ENCODE data around the gene PTPRT.

The PTPRT gene

DNA sequence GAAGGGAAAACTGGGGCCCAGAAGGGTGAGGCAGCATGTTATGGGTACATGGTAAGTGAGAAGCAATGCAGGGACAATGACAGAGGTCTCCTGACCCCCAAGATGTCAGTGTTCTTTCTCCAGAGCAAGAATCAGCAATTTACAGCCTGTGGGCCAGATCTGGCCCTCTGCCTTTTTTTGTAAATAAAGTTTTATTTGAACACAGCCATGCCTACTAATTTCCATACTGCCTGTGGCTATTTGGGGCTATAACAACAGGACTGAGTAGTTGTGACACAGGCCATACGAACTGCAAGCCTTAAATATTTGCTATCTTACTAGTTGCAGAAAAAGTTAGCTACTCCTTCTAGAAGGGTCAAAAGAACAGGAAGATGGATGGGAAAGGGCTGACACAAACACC lies 52.5 kb downstream of the PTPRT start:
- no peaks in the 10 kb centered on the region for H3K36me3 ChIP-seq (ENCODE audit: insufficient read depth, low read length)
- DNase-seq (ENCODE audit: low read depth, low spot score) = no peak
- H3K9ac ChIP-seq (ENCODE audit: insufficient read length) = no peak overlapping the region
- no peak overlapping the region for H3K4me3 ChIP-seq
- no peak for TF ChIP-seq FOXP2 (optimal IDR thresholded peaks at IDR 0.05; ENCODE audit: control extremely low read depth, extremely low read length, insufficient read depth)
- TF ChIP-seq POLR2AphosphoS5 (IDR thresholded peaks at IDR 0.05; ENCODE audit: borderline replicate concordance, low read depth, low read length) = no peak
- no peak for TF ChIP-seq EZH2 (IDR thresholded peaks at IDR 0.05)
- H3K9me3 ChIP-seq (ENCODE audit: low read depth, low read length) = no peaks in the 10 kb centered on the region
- H3K27ac ChIP-seq = no peak overlapping the region

GRCh38 chr20:43124241-43124640 lies 65.5 kb downstream of the PTPRT start:
- no peak overlapping the region for H3K27ac ChIP-seq
- no peak overlapping the region for H3K4me3 ChIP-seq
- H3K9ac ChIP-seq (ENCODE audit: insufficient read length) = no peak overlapping the region
- TF ChIP-seq FOXP2 (optimal IDR thresholded peaks at IDR 0.05; ENCODE audit: control extremely low read depth, extremely low read length, insufficient read depth) (no peak), EZH2 (IDR thresholded peaks at IDR 0.05) (no peak), POLR2AphosphoS5 (IDR thresholded peaks at IDR 0.05; ENCODE audit: borderline replicate concordance, low read depth, low read length) (no peak)
- no peaks in the 10 kb centered on the region for H3K36me3 ChIP-seq (ENCODE audit: insufficient read depth, low read length)
- DNase-seq (ENCODE audit: low read depth, low spot score) = no peak
- no peaks in the 10 kb centered on the region for H3K9me3 ChIP-seq (ENCODE audit: low read depth, low read length)

- Histone ChIP-seq H3K36me3 (ENCODE audit: insufficient read depth, low read length) (no peaks in the 10 kb centered on the region), H3K9me3 (ENCODE audit: low read depth, low read length) (no peaks in the 10 kb centered on the region), H3K4me3 (no peak overlapping the region), H3K9ac (ENCODE audit: insufficient read length) (no peak overlapping the region), H3K27ac (no peak overlapping the region)
- DNase-seq (ENCODE audit: low read depth, low spot score) = no peak
- TF ChIP-seq FOXP2 (optimal IDR thresholded peaks at IDR 0.05; ENCODE audit: control extremely low read depth, extremely low read length, insufficient read depth) = no peak
- no peak for TF ChIP-seq EZH2 (IDR thresholded peaks at IDR 0.05)
- no peak for TF ChIP-seq POLR2AphosphoS5 (IDR thresholded peaks at IDR 0.05; ENCODE audit: borderline replicate concordance, low read depth, low read length)
Observed at GRCh38 chr20:43123180-43123579, 66.5 kb downstream of the PTPRT start.

GRCh38 chr20:43119720-43120119 lies 70.0 kb downstream of the PTPRT start:
- TF ChIP-seq POLR2AphosphoS5 (IDR thresholded peaks at IDR 0.05; ENCODE audit: borderline replicate concordance, low read depth, low read length) (no peak), FOXP2 (optimal IDR thresholded peaks at IDR 0.05; ENCODE audit: control extremely low read depth, extremely low read length, insufficient read depth) (no peak), EZH2 (IDR thresholded peaks at IDR 0.05) (no peak)

DNA sequence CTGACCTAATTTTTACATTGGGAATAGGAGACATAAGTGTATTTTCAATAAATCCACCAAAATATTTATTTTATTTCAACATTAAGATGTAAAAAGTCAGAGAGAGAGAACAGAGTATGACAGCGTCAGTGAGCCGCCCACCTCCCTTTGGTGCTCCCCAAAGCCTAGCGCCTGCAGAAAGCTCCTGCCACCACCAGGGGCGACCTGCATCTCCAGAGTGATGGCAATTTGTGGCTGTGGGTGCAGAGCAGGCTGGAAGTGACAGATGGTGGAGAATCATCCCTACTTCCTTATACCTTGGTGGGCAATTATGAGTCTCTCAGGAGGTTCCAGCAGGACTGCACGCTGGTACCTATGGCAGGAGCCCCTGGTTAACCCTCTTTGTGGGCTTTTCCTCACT lies 87.3 kb downstream of the PTPRT start:
- Histone ChIP-seq H3K27ac (no peak overlapping the region), H3K9ac (ENCODE audit: insufficient read length) (no peak overlapping the region), H3K9me3 (ENCODE audit: low read depth, low read length) (no peaks in the 10 kb centered on the region), H3K36me3 (ENCODE audit: insufficient read depth, low read length) (no peaks in the 10 kb centered on the region), H3K4me3 (no peak overlapping the region)
- no peak for DNase-seq (ENCODE audit: low read depth, low spot score)
- TF ChIP-seq EZH2 (IDR thresholded peaks at IDR 0.05) (no peak), FOXP2 (optimal IDR thresholded peaks at IDR 0.05; ENCODE audit: control extremely low read depth, extremely low read length, insufficient read depth) (no peak), POLR2AphosphoS5 (IDR thresholded peaks at IDR 0.05; ENCODE audit: borderline replicate concordance, low read depth, low read length) (no peak)

More at GRCh38 chr20:43119720-43120119, 70.0 kb downstream of the PTPRT start:
- Histone ChIP-seq H3K9ac (ENCODE audit: insufficient read length) (no peak overlapping the region), H3K4me3 (no peak overlapping the region), H3K9me3 (ENCODE audit: low read depth, low read length) (no peaks in the 10 kb centered on the region), H3K27ac (no peak overlapping the region), H3K36me3 (ENCODE audit: insufficient read depth, low read length) (no peaks in the 10 kb centered on the region)
- DNase-seq (ENCODE audit: low read depth, low spot score) = no peak

DNA sequence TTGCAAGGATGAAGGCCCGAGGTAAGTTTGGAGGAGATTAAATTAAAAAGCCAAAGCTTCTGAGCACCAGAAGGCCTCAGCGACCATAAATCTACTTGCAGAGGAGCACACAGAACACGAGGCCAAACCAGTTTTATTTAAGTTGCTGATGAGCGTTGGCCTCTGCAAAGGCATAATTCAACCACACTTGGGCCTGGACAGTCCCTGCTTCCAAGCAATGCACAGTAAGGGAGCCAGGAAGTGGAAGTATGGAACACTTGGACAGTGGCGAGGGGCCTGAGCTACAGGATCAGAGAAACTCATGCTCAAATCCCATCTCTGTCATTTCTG lies 92.8 kb downstream of the PTPRT start:
- Histone ChIP-seq H3K36me3 (ENCODE audit: insufficient read depth, low read length) (no peaks in the 10 kb centered on the region), H3K27ac (no peak overlapping the region), H3K9me3 (ENCODE audit: low read depth, low read length) (no peaks in the 10 kb centered on the region), H3K9ac (ENCODE audit: insufficient read length) (no peak overlapping the region), H3K4me3 (no peak overlapping the region)
- no peak for TF ChIP-seq POLR2AphosphoS5 (IDR thresholded peaks at IDR 0.05; ENCODE audit: borderline replicate concordance, low read depth, low read length)
- no peak for TF ChIP-seq FOXP2 (optimal IDR thresholded peaks at IDR 0.05; ENCODE audit: control extremely low read depth, extremely low read length, insufficient read depth)
- TF ChIP-seq EZH2 (IDR thresholded peaks at IDR 0.05) = no peak
- DNase-seq (ENCODE audit: low read depth, low spot score) = no peak

- H3K36me3 ChIP-seq (ENCODE audit: insufficient read depth, low read length) = no peaks in the 10 kb centered on the region
- no peak overlapping the region for H3K4me3 ChIP-seq
- H3K9ac ChIP-seq (ENCODE audit: insufficient read length) = no peak overlapping the region
- no peaks in the 10 kb centered on the region for H3K9me3 ChIP-seq (ENCODE audit: low read depth, low read length)
- no peak overlapping the region for H3K27ac ChIP-seq
- TF ChIP-seq FOXP2 (optimal IDR thresholded peaks at IDR 0.05; ENCODE audit: control extremely low read depth, extremely low read length, insufficient read depth) (no peak), EZH2 (IDR thresholded peaks at IDR 0.05) (no peak), POLR2AphosphoS5 (IDR thresholded peaks at IDR 0.05; ENCODE audit: borderline replicate concordance, low read depth, low read length) (no peak)
- no peak for DNase-seq (ENCODE audit: low read depth, low spot score)
Observed at GRCh38 chr20:43096126-43096930, 93.4 kb downstream of the PTPRT start.

DNA sequence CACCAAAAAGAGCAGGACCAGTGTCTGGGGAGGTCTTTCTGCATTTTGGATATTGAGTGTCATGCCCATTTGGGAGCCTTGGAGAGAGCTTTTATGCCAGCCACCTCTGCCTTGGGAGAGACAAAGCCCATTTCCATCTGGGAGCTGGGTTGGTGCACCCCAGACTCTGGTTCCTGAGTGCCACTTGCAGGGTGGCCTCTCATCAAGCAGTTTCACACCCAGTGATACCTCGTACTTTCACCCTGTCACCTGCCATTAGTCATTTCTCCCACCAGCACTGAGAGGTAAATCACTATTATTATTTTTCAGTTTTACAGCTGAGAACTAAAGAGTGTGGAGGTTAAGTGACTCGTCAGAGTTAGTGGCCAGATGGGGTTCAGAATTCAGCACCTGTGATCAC lies 94.7 kb downstream of the PTPRT start:
- TF ChIP-seq EZH2 (IDR thresholded peaks at IDR 0.05) (no peak), POLR2AphosphoS5 (IDR thresholded peaks at IDR 0.05; ENCODE audit: borderline replicate concordance, low read depth, low read length) (no peak), FOXP2 (optimal IDR thresholded peaks at IDR 0.05; ENCODE audit: control extremely low read depth, extremely low read length, insufficient read depth) (no peak)
- DNase-seq (ENCODE audit: low read depth, low spot score) = no peak
- Histone ChIP-seq H3K9me3 (ENCODE audit: low read depth, low read length) (no peaks in the 10 kb centered on the region), H3K4me3 (no peak overlapping the region), H3K36me3 (ENCODE audit: insufficient read depth, low read length) (no peaks in the 10 kb centered on the region), H3K27ac (no peak overlapping the region), H3K9ac (ENCODE audit: insufficient read length) (no peak overlapping the region)
